Measurements from ENCODE around the gene TRDN.

TRDN gene

GRCh38 chr6:123658848-123659247, 22.1 kb upstream of the TRDN start:
- no peak overlapping the region for H3K9ac ChIP-seq (ENCODE audit: low read length in 2 of 2)
- no peaks in the 10 kb centered on the region for H3K27me3 ChIP-seq (ENCODE audit: control insufficient read depth in 1 of 2, insufficient read depth in 2 of 2, low read length in 2 of 2)
- H3K36me3 ChIP-seq (ENCODE audit: control insufficient read depth in 2 of 2, insufficient read depth in 2 of 2, low read length in 2 of 2) = no peaks in the 10 kb centered on the region
- no peak overlapping the region for H3K4me3 ChIP-seq (ENCODE audit: low read length in 2 of 2)
- H3K4me1 ChIP-seq (ENCODE audit: control insufficient read depth, insufficient read depth, low read length) = no peaks in the 10 kb centered on the region
- no peak overlapping the region for H3K27ac ChIP-seq (ENCODE audit: low read length)
- no peaks in the 10 kb centered on the region for H3K9me3 ChIP-seq (ENCODE audit: control insufficient read depth in 2 of 2, low read length in 2 of 2)

DNA sequence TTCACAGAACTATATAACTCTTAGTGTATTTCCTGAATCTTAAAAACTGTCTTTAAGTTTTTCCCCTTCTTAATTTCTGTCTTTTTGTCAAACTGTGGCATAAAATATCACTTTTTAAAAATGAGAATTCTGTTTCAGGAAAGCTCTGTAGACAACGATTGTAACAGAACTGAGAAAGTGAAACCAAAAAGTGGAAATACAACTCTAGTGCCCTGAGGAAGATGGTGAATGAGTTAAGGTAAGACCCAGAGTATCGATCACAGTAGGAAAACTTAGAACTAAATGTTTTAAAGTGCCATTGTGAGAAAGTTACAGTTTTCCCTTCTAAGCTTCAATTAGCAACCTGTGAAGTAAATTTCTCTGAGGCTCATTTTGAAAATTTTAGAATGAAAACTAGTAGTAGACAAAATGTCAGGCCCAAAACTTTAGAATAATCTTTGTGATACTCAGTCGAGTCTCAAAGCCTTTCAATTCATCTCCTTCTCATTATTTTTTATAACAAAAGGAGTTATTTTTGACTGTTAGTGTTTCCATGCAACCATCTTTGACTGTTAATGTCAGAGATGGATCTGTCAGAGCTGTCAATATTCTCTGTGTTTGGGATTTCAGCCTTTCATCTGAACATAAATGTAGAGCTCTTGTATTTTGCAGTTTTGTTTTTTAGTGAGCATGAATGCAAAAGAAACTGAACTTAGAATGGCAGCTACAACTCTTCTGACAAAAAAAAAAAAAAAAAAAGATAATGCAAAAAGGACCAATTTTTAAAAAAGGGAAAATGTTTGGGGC, 19.0 kb upstream of the TRDN start:
- Histone ChIP-seq H3K4me1 (ENCODE audit: control insufficient read depth, insufficient read depth, low read length) (no peaks in the 10 kb centered on the region), H3K36me3 (ENCODE audit: control insufficient read depth in 2 of 2, insufficient read depth in 2 of 2, low read length in 2 of 2) (no peaks in the 10 kb centered on the region), H3K9ac (ENCODE audit: low read length in 2 of 2) (no peak overlapping the region), H3K9me3 (ENCODE audit: control insufficient read depth in 2 of 2, low read length in 2 of 2) (no peaks in the 10 kb centered on the region), H3K27me3 (ENCODE audit: control insufficient read depth in 1 of 2, insufficient read depth in 2 of 2, low read length in 2 of 2) (no peaks in the 10 kb centered on the region), H3K27ac (ENCODE audit: low read length) (no peak overlapping the region), H3K4me3 (ENCODE audit: low read length in 2 of 2) (peak overlapping the region in 1 of 2 donors; percentile 32)

- Histone ChIP-seq H3K4me3 (ENCODE audit: low read length in 2 of 2) (no peak overlapping the region), H3K27me3 (ENCODE audit: control insufficient read depth in 1 of 2, insufficient read depth in 2 of 2, low read length in 2 of 2) (no peaks in the 10 kb centered on the region), H3K36me3 (ENCODE audit: control insufficient read depth in 2 of 2, insufficient read depth in 2 of 2, low read length in 2 of 2) (no peaks in the 10 kb centered on the region), H3K4me1 (ENCODE audit: control insufficient read depth, insufficient read depth, low read length) (no peaks in the 10 kb centered on the region), H3K9ac (ENCODE audit: low read length in 2 of 2) (no peak overlapping the region), H3K9me3 (ENCODE audit: control insufficient read depth in 2 of 2, low read length in 2 of 2) (no peaks in the 10 kb centered on the region), H3K27ac (ENCODE audit: low read length) (no peak overlapping the region)
Measured at GRCh38 chr6:123648723-123649122, 12.0 kb upstream of the TRDN start.

DNA sequence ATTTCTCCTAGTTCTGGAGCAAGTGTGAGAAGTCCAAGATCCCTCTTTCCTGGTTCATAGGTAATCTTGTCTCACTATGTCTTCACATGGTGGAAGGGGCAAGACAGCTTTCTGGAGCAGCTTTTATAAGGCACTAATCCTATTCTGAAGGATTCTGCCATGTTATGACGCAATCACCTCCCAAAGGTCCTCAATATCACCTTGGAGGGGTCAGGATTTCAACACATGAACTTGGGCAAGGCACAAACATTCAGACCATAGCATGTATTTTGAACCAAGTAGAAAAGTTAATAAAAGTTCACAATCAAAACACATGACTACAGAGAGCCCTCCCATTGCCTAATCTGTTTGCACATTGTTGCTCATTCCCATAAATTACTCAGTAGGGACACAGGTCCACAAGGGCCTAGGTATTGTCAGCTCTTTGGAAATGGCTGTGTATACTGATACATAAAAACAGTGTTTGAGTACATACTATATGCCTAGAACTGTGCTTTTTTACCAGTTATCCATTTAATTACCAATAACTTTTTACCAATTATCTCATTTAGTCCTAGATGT, 11.3 kb upstream of the TRDN start:
- no peak overlapping the region for H3K27ac ChIP-seq (ENCODE audit: low read length)
- no peaks in the 10 kb centered on the region for H3K36me3 ChIP-seq (ENCODE audit: control insufficient read depth in 2 of 2, insufficient read depth in 2 of 2, low read length in 2 of 2)
- H3K9ac ChIP-seq (ENCODE audit: low read length in 2 of 2) = no peak overlapping the region
- H3K9me3 ChIP-seq (ENCODE audit: control insufficient read depth in 2 of 2, low read length in 2 of 2) = no peaks in the 10 kb centered on the region
- H3K4me3 ChIP-seq (ENCODE audit: low read length in 2 of 2) = no peak overlapping the region
- no peaks in the 10 kb centered on the region for H3K4me1 ChIP-seq (ENCODE audit: control insufficient read depth, insufficient read depth, low read length)
- H3K27me3 ChIP-seq (ENCODE audit: control insufficient read depth in 1 of 2, insufficient read depth in 2 of 2, low read length in 2 of 2) = no peaks in the 10 kb centered on the region

DNA sequence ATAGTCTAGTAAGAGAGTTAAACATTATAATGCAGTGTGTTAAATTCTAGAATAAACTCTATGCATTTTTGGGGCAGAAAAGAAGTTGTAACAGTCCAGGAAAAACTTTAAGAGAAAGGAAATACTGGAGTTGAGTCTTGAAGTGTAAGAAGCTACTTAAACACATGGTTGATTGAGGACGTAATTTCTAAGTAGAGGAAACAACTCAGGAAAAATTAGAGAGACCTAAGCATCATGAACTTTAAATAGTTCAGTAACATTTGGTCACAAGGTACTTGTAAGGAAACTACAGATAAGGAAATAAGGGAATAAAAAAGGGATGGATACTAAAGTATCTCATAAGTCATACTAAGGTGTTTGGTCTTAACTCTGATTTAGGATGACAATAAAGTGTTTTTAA, 4.7 kb upstream of the TRDN start:
- no peaks in the 10 kb centered on the region for H3K27me3 ChIP-seq (ENCODE audit: control insufficient read depth in 1 of 2, insufficient read depth in 2 of 2, low read length in 2 of 2)
- no peaks in the 10 kb centered on the region for H3K36me3 ChIP-seq (ENCODE audit: control insufficient read depth in 2 of 2, insufficient read depth in 2 of 2, low read length in 2 of 2)
- no peak overlapping the region for H3K27ac ChIP-seq (ENCODE audit: low read length)
- no peak overlapping the region for H3K4me3 ChIP-seq (ENCODE audit: low read length in 2 of 2)
- H3K9me3 ChIP-seq (ENCODE audit: control insufficient read depth in 2 of 2, low read length in 2 of 2) = no peaks in the 10 kb centered on the region
- no peaks in the 10 kb centered on the region for H3K4me1 ChIP-seq (ENCODE audit: control insufficient read depth, insufficient read depth, low read length)
- H3K9ac ChIP-seq (ENCODE audit: low read length in 2 of 2) = no peak overlapping the region

DNA sequence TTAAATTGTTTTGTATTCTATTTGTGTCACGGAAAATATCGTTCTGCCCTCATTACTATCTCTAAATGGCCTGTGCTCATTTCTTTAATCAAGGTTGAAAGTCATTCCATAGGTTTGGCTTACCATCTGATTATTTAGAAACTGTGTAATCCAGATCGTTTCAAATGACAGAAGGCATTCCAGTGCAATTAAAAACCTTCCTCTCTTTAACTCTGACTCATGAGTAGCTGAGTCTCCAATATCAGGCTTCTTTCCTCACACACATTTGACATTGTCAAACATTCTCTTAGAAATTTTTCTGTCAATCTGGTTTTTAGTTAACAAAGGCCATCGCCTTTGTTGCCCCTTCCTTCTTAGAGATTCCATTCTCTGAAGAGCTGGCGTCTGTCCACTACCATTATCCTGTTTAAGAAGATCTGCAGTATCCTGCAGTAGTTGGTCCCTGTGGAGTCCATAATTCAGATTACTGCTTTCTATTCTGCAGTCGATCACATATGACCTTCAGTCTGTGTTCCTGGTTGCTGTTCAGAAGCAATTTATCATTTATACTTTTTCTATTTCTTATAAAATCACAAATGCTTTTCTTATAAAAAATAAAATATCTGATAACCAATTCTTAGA, 3.9 kb upstream of the TRDN start:
- no peak overlapping the region for H3K4me3 ChIP-seq (ENCODE audit: low read length in 2 of 2)
- H3K9me3 ChIP-seq (ENCODE audit: control insufficient read depth in 2 of 2, low read length in 2 of 2) = no peaks in the 10 kb centered on the region
- no peaks in the 10 kb centered on the region for H3K27me3 ChIP-seq (ENCODE audit: control insufficient read depth in 1 of 2, insufficient read depth in 2 of 2, low read length in 2 of 2)
- no peaks in the 10 kb centered on the region for H3K36me3 ChIP-seq (ENCODE audit: control insufficient read depth in 2 of 2, insufficient read depth in 2 of 2, low read length in 2 of 2)
- no peaks in the 10 kb centered on the region for H3K4me1 ChIP-seq (ENCODE audit: control insufficient read depth, insufficient read depth, low read length)
- no peak overlapping the region for H3K27ac ChIP-seq (ENCODE audit: low read length)
- no peak overlapping the region for H3K9ac ChIP-seq (ENCODE audit: low read length in 2 of 2)

DNA sequence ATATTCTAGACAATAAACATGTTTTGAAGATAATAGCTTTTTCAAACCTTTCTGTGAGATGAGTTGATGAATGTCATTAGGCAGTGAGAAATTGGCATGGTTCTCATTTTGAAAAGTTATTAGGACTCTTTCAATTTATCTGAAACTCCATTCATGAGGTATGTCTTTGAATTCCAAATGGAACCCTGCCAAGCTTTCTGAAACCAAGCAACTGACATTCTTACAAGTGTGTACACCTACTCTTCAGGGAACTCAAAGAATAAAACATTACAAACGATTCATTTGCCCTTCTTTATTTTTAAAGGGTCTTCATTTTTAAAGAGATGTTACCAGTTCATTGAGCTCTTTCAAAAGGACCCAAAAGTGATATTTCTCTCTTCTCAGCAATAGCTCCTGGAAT, 2.1 kb upstream of the TRDN start:
- Histone ChIP-seq H3K36me3 (ENCODE audit: control insufficient read depth in 2 of 2, insufficient read depth in 2 of 2, low read length in 2 of 2) (no peaks in the 10 kb centered on the region), H3K27ac (ENCODE audit: low read length) (no peak overlapping the region), H3K4me3 (ENCODE audit: low read length in 2 of 2) (no peak overlapping the region), H3K27me3 (ENCODE audit: control insufficient read depth in 1 of 2, insufficient read depth in 2 of 2, low read length in 2 of 2) (no peaks in the 10 kb centered on the region), H3K9me3 (ENCODE audit: control insufficient read depth in 2 of 2, low read length in 2 of 2) (no peaks in the 10 kb centered on the region), H3K9ac (ENCODE audit: low read length in 2 of 2) (no peak overlapping the region), H3K4me1 (ENCODE audit: control insufficient read depth, insufficient read depth, low read length) (no peaks in the 10 kb centered on the region)

GRCh38 chr6:123636282-123636681, 468 bp downstream of the TRDN start:
- no peaks in the 10 kb centered on the region for H3K9me3 ChIP-seq (ENCODE audit: control insufficient read depth in 2 of 2, low read length in 2 of 2)
- H3K27me3 ChIP-seq (ENCODE audit: control insufficient read depth in 1 of 2, insufficient read depth in 2 of 2, low read length in 2 of 2) = no peaks in the 10 kb centered on the region
- H3K36me3 ChIP-seq (ENCODE audit: control insufficient read depth in 2 of 2, insufficient read depth in 2 of 2, low read length in 2 of 2) = no peaks in the 10 kb centered on the region
- no peak overlapping the region for H3K4me3 ChIP-seq (ENCODE audit: low read length in 2 of 2)
- no peak overlapping the region for H3K27ac ChIP-seq (ENCODE audit: low read length)
- no peak overlapping the region for H3K9ac ChIP-seq (ENCODE audit: low read length in 2 of 2)
- no peaks in the 10 kb centered on the region for H3K4me1 ChIP-seq (ENCODE audit: control insufficient read depth, insufficient read depth, low read length)

GRCh38 chr6:123635567-123635966, 1.2 kb downstream of the TRDN start:
- no peaks in the 10 kb centered on the region for H3K4me1 ChIP-seq (ENCODE audit: control insufficient read depth, insufficient read depth, low read length)
- H3K4me3 ChIP-seq (ENCODE audit: low read length in 2 of 2) = no peak overlapping the region
- no peaks in the 10 kb centered on the region for H3K9me3 ChIP-seq (ENCODE audit: control insufficient read depth in 2 of 2, low read length in 2 of 2)
- no peak overlapping the region for H3K27ac ChIP-seq (ENCODE audit: low read length)
- H3K27me3 ChIP-seq (ENCODE audit: control insufficient read depth in 1 of 2, insufficient read depth in 2 of 2, low read length in 2 of 2) = no peaks in the 10 kb centered on the region
- no peaks in the 10 kb centered on the region for H3K36me3 ChIP-seq (ENCODE audit: control insufficient read depth in 2 of 2, insufficient read depth in 2 of 2, low read length in 2 of 2)
- H3K9ac ChIP-seq (ENCODE audit: low read length in 2 of 2) = no peak overlapping the region

DNA sequence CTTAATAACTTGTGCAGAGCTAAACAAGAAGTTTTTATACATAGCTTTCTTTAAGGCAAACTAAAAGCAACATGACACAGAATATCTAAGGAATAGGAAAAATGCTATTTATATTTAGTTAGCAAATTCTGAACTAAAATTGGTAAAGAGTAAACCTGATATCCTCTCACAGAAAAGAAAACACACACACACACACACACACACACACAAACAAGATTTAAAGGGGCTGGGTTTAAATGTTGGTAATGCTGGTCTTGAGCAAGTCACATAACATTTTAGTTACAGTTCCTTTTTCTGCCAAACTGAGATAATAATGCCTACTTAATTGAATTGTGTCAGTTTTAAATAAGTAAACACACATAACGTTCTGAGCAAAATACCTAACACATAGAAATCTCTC, 1.6 kb downstream of the TRDN start:
- Histone ChIP-seq H3K9ac (ENCODE audit: low read length in 2 of 2) (no peak overlapping the region), H3K27me3 (ENCODE audit: control insufficient read depth in 1 of 2, insufficient read depth in 2 of 2, low read length in 2 of 2) (no peaks in the 10 kb centered on the region), H3K4me1 (ENCODE audit: control insufficient read depth, insufficient read depth, low read length) (no peaks in the 10 kb centered on the region), H3K36me3 (ENCODE audit: control insufficient read depth in 2 of 2, insufficient read depth in 2 of 2, low read length in 2 of 2) (no peaks in the 10 kb centered on the region), H3K27ac (ENCODE audit: low read length) (no peak overlapping the region), H3K4me3 (ENCODE audit: low read length in 2 of 2) (no peak overlapping the region), H3K9me3 (ENCODE audit: control insufficient read depth in 2 of 2, low read length in 2 of 2) (no peaks in the 10 kb centered on the region)

- H3K27me3 ChIP-seq (ENCODE audit: control insufficient read depth in 1 of 2, insufficient read depth in 2 of 2, low read length in 2 of 2) = no peaks in the 10 kb centered on the region
- no peak overlapping the region for H3K27ac ChIP-seq (ENCODE audit: low read length)
- H3K9ac ChIP-seq (ENCODE audit: low read length in 2 of 2) = no peak overlapping the region
- H3K36me3 ChIP-seq (ENCODE audit: control insufficient read depth in 2 of 2, insufficient read depth in 2 of 2, low read length in 2 of 2) = no peaks in the 10 kb centered on the region
- no peaks in the 10 kb centered on the region for H3K9me3 ChIP-seq (ENCODE audit: control insufficient read depth in 2 of 2, low read length in 2 of 2)
- H3K4me3 ChIP-seq (ENCODE audit: low read length in 2 of 2) = no peak overlapping the region
- no peaks in the 10 kb centered on the region for H3K4me1 ChIP-seq (ENCODE audit: control insufficient read depth, insufficient read depth, low read length)
Measured at GRCh38 chr6:123632641-123633040, 4.1 kb downstream of the TRDN start.

Data from stomach smooth muscle (tissue), 2 donors.